Activated naive CD4-positive, alpha-beta T cell treated with anti-CD3 and anti-CD28 coated beads, Interleukin-2, amount 50 U/mL, for 24 hours (primary cell): ENCODE measurements around the gene NKD2.
"Not testable (repeated sequence)": the region's sequence is repeated elsewhere in the genome, so short reads cannot be mapped to it uniquely, and the experiment has no call there.

ENCODE experiments used
- H3K27ac Mint-ChIP-seq: one replicate; pipeline ENCODE4 v1.8.0; 2021; ENCODE audit warnings: mild to moderate bottlenecking, mixed read lengths
- H3K27me3 Mint-ChIP-seq: one replicate; pipeline ENCODE4 v1.8.0; 2021; ENCODE audit warnings: mixed read lengths
- H3K36me3 Mint-ChIP-seq: one replicate; pipeline ENCODE4 v1.8.0; 2021; ENCODE audit warnings: mixed read lengths
- H3K4me1 Mint-ChIP-seq: one replicate; pipeline ENCODE4 v1.8.0; 2021; ENCODE audit warnings: mixed read lengths
- H3K4me3 Mint-ChIP-seq: one replicate; pipeline ENCODE4 v1.8.0; 2021; ENCODE audit warnings: mild to moderate bottlenecking, mixed read lengths
- H3K9me3 Mint-ChIP-seq: one replicate; pipeline ENCODE4 v1.8.0; 2021; ENCODE audit warnings: mixed read lengths

The NKD2 gene

DNA sequence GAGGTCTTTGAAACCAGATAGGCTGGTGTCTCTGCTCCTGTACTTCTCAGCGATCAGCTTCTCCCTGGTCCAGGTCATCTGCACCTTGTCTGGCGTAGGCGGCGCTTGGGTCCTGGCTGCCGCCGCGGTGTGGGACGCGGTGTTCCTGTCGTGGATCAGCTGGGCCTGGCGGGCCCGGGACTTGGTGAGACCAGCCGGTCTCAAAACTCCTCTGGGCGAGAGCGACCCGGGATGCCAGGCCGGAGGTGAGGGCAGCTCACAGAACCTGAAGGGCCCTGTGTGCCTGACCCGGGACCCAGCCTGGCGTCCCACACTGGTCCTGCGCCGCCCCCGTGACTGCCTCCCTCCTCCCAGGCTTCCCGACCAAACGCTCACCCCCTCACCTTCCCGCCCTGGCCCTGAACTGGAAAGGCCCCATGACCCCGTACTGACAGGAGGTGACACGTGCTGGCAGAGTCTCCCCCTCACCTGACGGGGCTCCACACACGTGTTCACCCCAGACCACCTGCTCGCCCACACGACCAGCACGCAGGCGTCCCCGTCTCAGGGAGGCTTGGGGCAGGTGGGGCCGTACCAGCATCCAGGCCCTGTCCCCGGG, 49.0 kb downstream of the NKD2 start:
- Mint-ChIP-seq H3K4me3 (no peak overlapping the region), H3K27me3 (no peaks in the 10 kb centered on the region), H3K36me3 (no peaks in the 10 kb centered on the region), H3K9me3 (no peaks in the 10 kb centered on the region), H3K27ac (no peak overlapping the region), H3K4me1 (no peaks in the 10 kb centered on the region)

DNA sequence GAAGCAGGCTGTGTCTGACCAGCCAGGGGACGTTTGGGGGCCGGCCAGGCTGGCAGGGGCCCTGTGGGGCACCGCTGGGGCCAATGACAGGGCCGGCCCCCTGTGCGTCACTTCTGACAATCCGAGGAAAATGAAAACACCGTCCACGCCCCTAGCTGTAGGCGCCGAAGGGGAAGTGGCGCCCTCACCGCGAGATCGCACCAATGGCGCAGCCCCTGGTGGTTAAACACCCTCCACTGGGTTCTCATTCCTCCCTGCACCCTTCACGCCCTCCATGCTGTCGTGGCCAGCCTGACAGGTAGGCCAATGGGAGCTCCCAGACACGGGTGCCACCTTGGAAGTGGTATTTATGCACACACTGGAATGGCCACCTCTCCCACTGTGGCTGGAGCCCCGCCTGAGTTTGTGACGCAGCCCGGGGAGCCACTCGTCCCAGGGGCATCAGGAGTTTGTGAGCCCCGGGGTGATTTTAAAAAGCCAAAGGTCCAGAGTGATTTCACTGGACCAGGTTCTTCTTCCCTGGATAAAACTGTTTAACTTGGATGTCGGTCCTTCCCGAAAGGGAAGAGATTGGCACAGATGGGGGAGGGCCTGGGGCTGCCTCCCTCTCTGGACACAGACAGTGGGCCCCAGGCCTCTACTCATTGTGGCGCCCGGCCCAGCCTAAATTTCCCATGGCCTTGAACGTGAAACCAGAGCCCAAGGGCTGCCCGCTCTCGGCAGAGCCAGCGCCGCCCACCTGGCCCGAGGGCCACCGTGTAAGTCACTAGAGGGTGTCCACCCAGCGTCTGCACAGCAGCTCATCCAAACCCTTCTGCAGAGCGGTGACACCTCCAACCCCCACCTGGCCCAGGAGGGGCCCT, 49.7 kb downstream of the NKD2 start:
- Mint-ChIP-seq H3K36me3 (no peaks in the 10 kb centered on the region), H3K9me3 (no peaks in the 10 kb centered on the region), H3K27ac (no peak overlapping the region), H3K4me1 (no peaks in the 10 kb centered on the region), H3K27me3 (no peaks in the 10 kb centered on the region), H3K4me3 (no peak overlapping the region)

DNA sequence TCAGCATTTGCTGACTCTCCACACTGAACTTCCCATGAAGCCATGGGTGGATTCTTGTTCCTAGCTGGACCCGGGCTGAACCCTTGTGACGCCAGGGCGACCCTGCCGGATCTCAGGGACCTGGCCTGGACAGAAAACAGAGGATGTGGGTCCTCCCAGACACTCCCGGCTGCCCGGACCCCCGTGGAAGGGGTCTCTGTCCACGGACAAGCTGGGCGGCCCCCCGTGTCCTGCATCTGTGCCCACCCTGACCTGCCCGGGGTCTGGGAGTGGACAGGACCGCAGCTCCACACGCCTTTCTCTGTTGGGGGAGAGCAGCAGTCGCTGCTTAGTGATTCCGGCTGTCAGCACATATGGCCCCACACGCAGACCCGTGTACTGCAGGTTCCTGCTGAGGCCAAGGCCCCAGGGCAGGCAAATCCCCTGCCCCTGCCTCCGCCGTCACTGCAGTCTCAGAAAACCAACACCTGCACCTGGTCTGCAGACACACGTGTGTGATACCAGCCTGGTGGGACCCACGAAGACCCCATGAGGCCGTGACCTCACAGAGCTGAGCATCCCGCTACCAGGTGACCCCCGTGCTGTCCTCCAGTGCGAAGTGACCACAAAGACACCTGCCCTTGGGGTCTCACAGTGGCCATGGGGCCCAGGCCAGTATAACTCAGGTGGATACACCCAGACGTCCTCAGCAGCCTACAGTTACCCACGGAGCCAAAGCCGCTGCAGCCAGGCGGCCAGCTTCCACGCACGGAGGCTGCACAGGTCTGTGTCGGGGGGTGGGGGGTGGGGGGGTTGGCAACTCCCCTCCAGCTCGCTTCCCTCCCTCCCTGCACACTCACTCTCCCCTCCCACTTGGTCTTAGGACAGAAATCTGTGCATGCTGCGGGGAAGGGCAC, 50.6 kb downstream of the NKD2 start:
- Mint-ChIP-seq H3K27me3 (no peaks in the 10 kb centered on the region), H3K27ac (no peak overlapping the region), H3K4me1 (no peaks in the 10 kb centered on the region), H3K9me3 (no peaks in the 10 kb centered on the region), H3K4me3 (no peak overlapping the region), H3K36me3 (no peaks in the 10 kb centered on the region)

DNA sequence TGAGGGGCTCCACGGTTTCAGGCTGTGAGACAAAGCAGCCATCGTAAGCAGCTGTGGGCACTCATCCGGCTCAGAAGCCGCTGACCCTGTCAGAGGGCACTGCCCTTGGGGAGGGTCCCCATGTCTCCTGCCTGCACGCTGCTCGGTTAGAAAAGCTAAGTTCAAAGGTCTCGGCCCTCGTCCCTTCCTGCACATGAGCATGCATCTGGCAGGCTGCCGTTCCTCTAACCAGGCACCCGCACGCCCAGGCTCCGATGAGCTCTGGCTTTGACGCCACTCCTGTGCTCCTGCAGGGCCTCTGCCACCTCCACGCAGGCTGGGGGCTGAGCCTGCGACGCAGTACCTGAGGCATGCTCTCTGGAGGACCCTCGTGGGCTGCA, 51.3 kb downstream of the NKD2 start:
- H3K27me3 Mint-ChIP-seq: no peaks in the 10 kb centered on the region
- no peak overlapping the region for H3K4me3 Mint-ChIP-seq
- no peaks in the 10 kb centered on the region for H3K4me1 Mint-ChIP-seq
- H3K36me3 Mint-ChIP-seq: no peaks in the 10 kb centered on the region
- H3K9me3 Mint-ChIP-seq: no peaks in the 10 kb centered on the region
- H3K27ac Mint-ChIP-seq: no peak overlapping the region

DNA sequence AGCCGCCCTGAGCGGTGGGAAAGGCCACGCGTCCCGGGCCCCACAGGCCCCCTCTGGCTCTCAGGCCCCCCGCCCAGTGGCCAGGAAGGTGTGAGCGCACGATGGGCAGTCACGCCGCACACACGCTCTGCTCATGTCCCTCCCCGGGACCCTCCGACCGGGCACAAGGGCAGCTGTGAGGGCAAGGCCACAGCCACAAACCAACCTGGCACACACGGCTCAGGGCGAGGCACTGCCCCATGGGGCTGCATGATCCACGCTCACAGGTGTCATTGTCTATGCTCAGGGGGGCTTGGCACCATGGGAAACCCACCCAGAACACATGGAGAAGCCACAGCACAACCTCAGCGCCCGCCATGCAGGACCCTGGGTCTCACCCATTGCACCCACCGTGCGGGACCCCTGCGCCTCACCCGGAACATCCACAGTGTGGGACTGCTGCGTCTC, 52.0 kb downstream of the NKD2 start:
- Mint-ChIP-seq H3K27ac (no peak overlapping the region), H3K9me3 (no peaks in the 10 kb centered on the region)

DNA sequence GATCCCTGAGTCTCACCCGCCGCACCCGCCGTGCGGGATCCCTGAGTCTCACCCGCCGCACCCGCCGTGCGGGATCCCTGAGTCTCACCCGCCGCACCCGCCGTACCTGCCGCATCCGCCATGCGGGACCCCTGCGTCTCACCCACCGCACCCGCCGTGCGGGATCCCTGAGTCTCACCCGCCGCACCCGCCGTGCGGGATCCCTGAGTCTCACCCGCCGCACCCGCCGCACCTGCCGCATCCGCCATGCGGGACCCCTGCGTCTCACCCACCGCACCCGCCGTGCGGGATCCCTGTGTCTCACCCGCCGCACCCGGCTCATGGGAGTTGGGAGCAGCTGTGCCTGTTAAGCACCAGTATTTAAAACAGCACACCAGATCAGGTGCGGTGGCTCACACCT, 52.7 kb downstream of the NKD2 start:
- not testable (repeated sequence) for H3K27me3 Mint-ChIP-seq, H3K36me3 Mint-ChIP-seq, H3K9me3 Mint-ChIP-seq, H3K27ac Mint-ChIP-seq, H3K4me3 Mint-ChIP-seq, H3K4me1 Mint-ChIP-seq

More for the DNA sequence above, 52.0 kb downstream of the NKD2 start:
- Mint-ChIP-seq H3K4me1 (no peaks in the 10 kb centered on the region), H3K36me3 (no peaks in the 10 kb centered on the region), H3K27me3 (no peaks in the 10 kb centered on the region), H3K4me3 (no peak overlapping the region)

DNA sequence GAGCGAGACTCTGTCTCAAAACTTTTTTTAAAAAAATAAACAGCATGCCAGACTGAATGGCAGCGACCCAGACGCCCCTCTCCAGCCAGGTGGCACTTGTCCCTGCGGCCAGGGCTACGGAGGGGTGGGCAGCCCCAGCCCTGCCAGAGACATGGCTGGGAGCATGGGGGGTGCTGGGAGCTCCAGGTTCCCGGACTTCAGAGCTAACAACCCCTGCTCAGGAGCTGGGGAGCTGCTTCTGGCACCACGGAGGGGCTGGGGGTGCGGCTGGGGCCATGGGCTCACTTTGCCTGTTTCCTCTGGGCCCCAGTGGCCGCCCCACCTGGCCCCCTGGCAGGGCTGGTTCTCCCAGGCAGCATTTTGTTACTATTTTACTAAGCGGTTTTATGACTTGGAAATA, 53.3 kb downstream of the NKD2 start:
- Mint-ChIP-seq H3K27ac (no peak overlapping the region), H3K9me3 (no peaks in the 10 kb centered on the region), H3K4me3 (no peak overlapping the region), H3K27me3 (no peaks in the 10 kb centered on the region), H3K36me3 (no peaks in the 10 kb centered on the region), H3K4me1 (no peaks in the 10 kb centered on the region)

DNA sequence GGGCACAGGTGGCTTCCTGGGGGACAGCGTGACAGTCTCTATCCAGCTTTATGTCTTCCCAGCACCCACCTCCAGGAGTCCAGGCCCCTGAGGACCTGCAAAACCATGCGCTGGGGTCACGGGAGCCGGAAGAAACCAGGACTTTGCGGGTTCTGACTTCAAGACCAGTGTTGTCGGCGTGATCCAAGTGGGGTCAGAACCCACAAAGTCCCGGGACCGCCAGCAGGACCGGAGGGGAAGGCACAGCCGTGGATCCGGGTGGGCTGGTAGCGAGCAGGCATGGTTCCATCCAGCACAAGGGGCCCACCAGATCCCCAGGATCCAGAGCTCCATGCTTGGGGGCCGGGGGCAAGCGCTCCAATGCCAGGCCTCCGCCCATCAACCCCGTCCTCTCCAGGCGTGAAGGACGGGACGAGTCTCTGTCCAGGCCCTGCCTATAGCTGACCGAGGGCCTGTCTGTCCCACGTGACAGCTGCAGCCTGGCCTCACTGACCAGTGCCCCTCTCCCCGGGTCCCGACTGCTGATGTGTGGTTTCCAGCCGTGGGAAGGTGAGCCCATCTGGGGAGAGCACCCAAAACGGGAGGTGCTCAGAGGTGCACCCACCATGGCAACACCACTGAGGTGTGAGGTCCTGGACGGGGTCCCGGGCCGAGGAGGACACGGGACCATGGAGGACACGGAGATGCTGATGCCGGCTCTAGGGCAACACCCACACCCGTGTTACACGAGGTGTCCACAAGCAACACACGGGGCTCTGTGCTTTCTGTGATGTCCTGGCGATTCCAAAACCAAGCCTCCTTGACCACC, 54.4 kb downstream of the NKD2 start:
- Mint-ChIP-seq H3K36me3 (no peaks in the 10 kb centered on the region), H3K4me3 (no peak overlapping the region), H3K4me1 (no peaks in the 10 kb centered on the region), H3K27ac (no peak overlapping the region), H3K9me3 (no peaks in the 10 kb centered on the region), H3K27me3 (no peaks in the 10 kb centered on the region)

DNA sequence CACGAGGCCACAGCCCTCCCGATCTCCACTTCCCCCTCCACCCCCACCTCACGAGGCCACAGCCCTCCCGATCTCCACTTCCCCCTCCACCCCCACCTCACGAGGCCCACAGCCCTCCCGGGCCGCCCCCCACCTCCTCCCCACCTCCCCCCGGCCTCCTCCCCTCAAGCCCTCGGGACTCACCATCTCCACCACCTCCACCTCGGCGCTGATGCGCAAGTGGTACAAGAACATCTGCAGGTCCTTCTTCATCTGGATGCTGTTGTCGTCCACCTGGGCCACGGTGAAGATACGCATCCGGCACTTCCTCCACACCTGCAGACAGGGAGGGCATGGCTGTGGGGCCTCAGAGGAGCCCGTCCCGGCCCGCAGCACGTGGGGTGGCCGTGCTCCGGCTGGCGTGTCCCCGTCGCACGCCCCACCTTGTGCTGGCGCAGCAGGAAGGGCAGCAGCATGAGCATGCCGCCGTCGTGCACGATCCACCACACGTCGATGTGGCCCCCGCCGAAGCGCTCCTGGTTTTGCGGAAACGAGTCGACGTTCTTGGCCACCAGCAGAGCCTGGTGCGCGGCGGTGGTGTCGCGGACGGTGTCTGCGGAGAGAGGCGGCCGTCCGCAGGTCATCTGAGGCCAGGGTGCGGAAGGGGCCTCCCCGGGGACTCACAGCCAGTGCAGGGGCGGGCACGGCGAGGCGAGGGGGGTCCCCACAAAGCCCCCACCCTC, 55.2 kb downstream of the NKD2 start:
- H3K9me3 Mint-ChIP-seq: no peaks in the 10 kb centered on the region
- H3K36me3 Mint-ChIP-seq: no peaks in the 10 kb centered on the region
- no peak overlapping the region for H3K4me3 Mint-ChIP-seq
- H3K4me1 Mint-ChIP-seq: no peaks in the 10 kb centered on the region
- H3K27ac Mint-ChIP-seq: no peak overlapping the region
- no peaks in the 10 kb centered on the region for H3K27me3 Mint-ChIP-seq

DNA sequence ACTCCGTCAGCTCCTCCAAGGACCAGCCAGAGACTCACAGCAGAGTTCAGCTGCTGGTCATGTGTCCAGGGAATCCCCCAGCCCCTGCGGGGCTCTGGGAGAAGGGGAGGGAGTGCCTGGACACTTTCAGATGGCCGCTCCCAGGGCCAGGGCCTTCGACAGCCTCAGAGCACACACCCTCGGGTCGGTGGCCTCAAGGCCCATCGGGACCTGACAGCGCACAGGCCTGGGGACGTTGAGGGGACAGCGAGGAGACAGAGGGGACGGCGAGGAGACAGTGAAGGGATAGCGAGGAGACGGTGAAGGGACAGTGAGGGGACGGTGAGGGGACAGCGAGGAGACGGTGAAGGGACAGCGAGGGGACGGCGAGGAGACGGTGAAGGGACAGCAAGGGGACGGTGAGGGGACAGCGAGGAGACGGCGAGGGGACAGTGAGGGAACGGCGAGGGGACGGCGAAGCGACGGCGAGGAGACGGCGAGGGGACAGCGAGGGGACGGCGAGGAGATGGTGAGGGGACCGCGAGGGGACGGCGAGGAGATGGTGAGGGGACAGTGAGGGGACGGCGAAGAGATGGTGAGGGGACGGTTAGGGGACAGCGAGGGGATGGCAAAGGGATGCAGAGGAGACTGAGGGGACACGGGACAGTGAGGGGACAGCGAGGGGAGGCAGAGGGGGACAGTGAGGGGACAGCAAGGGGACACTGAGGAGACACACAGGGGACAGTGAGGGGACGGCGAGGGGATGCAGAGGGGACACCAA, 56.0 kb downstream of the NKD2 start:
- Mint-ChIP-seq H3K27me3 (no peaks in the 10 kb centered on the region), H3K27ac (no peak overlapping the region), H3K4me1 (no peaks in the 10 kb centered on the region), H3K36me3 (no peaks in the 10 kb centered on the region), H3K4me3 (no peak overlapping the region), H3K9me3 (no peaks in the 10 kb centered on the region)

DNA sequence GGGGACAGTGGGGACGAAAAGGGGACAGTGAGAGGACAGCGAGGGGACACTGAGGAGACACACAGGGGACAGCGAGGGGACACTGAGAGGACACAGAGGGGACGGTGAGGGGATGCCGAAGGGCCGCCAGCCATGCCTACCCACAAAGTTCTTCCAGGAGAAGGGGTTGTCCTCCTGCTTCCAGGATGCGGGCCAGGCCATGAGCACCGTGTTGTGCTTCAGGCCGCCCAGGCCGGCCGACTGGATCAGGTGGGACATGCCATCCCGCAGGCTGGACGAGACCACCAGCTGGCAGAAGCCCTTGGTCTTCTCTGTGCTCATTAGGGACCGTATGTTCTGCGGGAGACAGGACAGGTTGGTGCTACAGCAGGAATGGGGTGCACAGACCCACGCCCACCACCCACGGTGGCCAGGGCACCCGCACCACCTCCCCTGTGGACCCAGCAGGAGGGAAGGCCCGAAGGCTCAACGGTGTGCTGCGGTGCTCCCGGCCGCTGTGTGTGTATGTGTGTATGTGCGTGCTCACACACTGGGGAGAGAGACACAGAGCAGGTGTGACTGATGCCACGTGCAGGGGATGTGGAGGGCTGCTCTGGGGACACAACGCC, 56.6 kb downstream of the NKD2 start:
- Mint-ChIP-seq H3K27ac (no peak overlapping the region), H3K4me1 (no peaks in the 10 kb centered on the region), H3K4me3 (no peak overlapping the region), H3K36me3 (no peaks in the 10 kb centered on the region), H3K27me3 (no peaks in the 10 kb centered on the region), H3K9me3 (no peaks in the 10 kb centered on the region)

DNA sequence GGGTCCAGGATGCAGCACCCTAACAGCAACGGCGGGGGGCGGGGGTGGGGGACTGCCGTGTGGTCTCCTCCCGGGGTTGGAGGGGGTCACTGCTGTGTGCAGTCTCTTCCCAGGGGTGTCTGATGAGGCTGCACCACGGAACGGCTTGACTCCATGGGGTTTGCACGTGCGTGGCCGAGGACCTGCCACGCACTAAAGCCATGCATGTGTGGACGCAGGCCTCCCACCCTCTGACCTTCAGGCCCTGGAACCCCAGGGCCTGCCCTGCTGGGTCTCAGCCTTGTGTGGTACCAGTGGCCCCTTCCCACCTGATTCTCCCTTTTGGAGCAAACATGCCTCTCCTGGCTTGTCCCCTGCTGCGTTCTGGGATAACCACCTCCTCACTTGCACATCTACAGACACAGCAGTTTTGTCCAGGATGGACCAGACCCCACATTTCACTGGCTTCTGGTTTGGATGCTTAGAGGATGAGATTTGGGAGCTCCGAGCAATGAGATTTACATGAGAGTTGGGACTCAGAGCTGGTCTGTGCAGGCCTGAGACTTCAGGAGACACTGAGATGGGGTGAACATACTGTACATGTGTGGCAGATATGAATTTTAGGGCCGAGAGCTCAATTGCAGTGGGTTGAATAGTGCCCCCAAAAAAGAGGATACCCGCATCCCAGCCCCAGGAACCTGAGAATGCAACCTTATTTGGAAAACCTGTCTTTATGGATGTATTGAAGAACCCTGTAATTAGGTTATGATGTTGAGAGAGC, 57.5 kb downstream of the NKD2 start:
- H3K9me3 Mint-ChIP-seq: no peaks in the 10 kb centered on the region
- no peaks in the 10 kb centered on the region for H3K36me3 Mint-ChIP-seq
- no peak overlapping the region for H3K4me3 Mint-ChIP-seq
- no peaks in the 10 kb centered on the region for H3K27me3 Mint-ChIP-seq
- H3K4me1 Mint-ChIP-seq: no peaks in the 10 kb centered on the region
- H3K27ac Mint-ChIP-seq: peak overlapping the region; percentile 51

DNA sequence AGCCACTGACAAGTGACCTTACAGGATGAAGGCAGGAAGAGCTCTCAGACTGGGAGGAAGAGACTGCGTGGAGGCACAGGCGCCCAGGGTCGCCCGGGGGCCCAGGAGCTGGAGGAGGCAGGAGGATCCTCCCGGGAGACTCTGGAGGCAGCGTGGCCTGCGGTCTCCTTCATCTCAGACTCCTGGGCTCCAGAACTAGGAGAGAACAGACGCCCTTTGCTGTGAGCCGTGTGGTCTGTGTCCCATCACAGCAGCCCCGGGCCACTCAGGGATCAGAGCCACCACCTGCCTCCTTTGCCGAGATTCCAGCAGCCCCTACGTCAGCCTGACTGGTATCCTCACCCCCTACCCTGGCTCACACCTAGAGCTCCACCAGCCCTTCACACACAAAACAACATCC, 58.1 kb downstream of the NKD2 start:
- H3K27ac Mint-ChIP-seq: peak overlapping the region; percentile 51
- no peaks in the 10 kb centered on the region for H3K4me1 Mint-ChIP-seq
- H3K36me3 Mint-ChIP-seq: no peaks in the 10 kb centered on the region
- no peaks in the 10 kb centered on the region for H3K27me3 Mint-ChIP-seq
- no peaks in the 10 kb centered on the region for H3K9me3 Mint-ChIP-seq
- no peak overlapping the region for H3K4me3 Mint-ChIP-seq
